GM23248 (cell line): ENCODE results near the gene ATP6V0C.

Experiments used
- EZH2 ChIP-seq: fragments of 200-600 bp; sonication (generic); IDR thresholded peaks from 2 replicates; pipeline ENCODE4 v1.6.1; 2018; ENCODE audit warnings: antibody characterized with exemption, mild to moderate bottlenecking; ENCODE audit not compliant: insufficient read depth, poor library complexity, severe bottlenecking
- EZH2phosphoT487 ChIP-seq: fragments of 200-600 bp; sonication (generic); IDR thresholded peaks from 2 replicates; pipeline ENCODE4 v1.6.1; 2018; ENCODE audit warnings: antibody characterized with exemption, moderate library complexity, mild to moderate bottlenecking, low read depth; ENCODE audit not compliant: insufficient read depth

GRCh38 chr16:2520097-2520783 lies 6.5 kb downstream of the ATP6V0C start, which contains the start of gene AMDHD2:
- TF ChIP-seq EZH2phosphoT487 (no peak), EZH2 (no peak)
